ENCODE data around the gene GASK1A. TPM values are rescaled to one million over a fixed set of nuclear protein-coding genes. Genes with fewer than 3 reads are reported as not detected.

The GASK1A gene
- not detected in 2 replicates for total RNA-seq

- H3K4me1 Mint-ChIP-seq = peaks cover 10% of the 10 kb centered on the region
- no peak for ATAC-seq (ENCODE audit: low read depth)
- peaks cover 46% of the 10 kb centered on the region for H3K27me3 Mint-ChIP-seq
- intact Hi-C loops (cut with micrococcal nuclease) = no loop called here
- ChIA-PET POLR2A (no interaction called here), CTCF (interaction anchor here (1.0 kb wide), 1 partner anchor 12 kb away, joined by 4 read pairs; no protein-coding TSS in a partner anchor)
- H3K27ac Mint-ChIP-seq = no peak within 1 kb of the TSS
- no peak for TF ChIP-seq CTCF (IDR thresholded peaks at IDR 0.05)
- H3K36me3 Mint-ChIP-seq (ENCODE audit: low read depth) = no peaks in the 10 kb centered on the region
- no peak for DNase-seq
- H3K4me3 Mint-ChIP-seq = peak within 1 kb of the TSS; percentile 42
- H3K9me3 Mint-ChIP-seq = peaks cover 19% of the 10 kb centered on the region
Observed at GRCh38 chr3:42979044-42979972, at the start of gene GASK1A. Gene GASK1A (plus strand): TSS chr3:42979311. CDS start chr3:42979643, 332 bp downstream.

GRCh38 chr3:42934111-42934510, 45.0 kb upstream of the GASK1A start:
- TF ChIP-seq CTCF (IDR thresholded peaks at IDR 0.05) = no peak
- intact Hi-C loops (cut with micrococcal nuclease) = no loop called here
- Mint-ChIP-seq H3K27me3 (peaks cover 15% of the 10 kb centered on the region), H3K4me1 (no peaks in the 10 kb centered on the region), H3K36me3 (ENCODE audit: low read depth) (no peaks in the 10 kb centered on the region), H3K9me3 (peaks cover 2% of the 10 kb centered on the region), H3K4me3 (no peak overlapping the region), H3K27ac (no peak overlapping the region)
- ATAC-seq (ENCODE audit: low read depth) (no peak), DNase-seq (no peak)
- ChIA-PET CTCF (no interaction called here), POLR2A (no interaction called here)

- intact Hi-C loops (cut with micrococcal nuclease) = no loop called here
- Mint-ChIP-seq H3K4me3 (no peak overlapping the region), H3K36me3 (ENCODE audit: low read depth) (no peaks in the 10 kb centered on the region), H3K27me3 (peaks cover 15% of the 10 kb centered on the region), H3K27ac (no peak overlapping the region), H3K9me3 (peaks cover 2% of the 10 kb centered on the region), H3K4me1 (no peaks in the 10 kb centered on the region)
- no peak for TF ChIP-seq CTCF (IDR thresholded peaks at IDR 0.05)
- ATAC-seq (ENCODE audit: low read depth) (no peak), DNase-seq (no peak)
- ChIA-PET CTCF (no interaction called here), POLR2A (no interaction called here)
Observed at GRCh38 chr3:42934910-42935309, 44.2 kb upstream of the GASK1A start.

GRCh38 chr3:42935472-42935871, 43.6 kb upstream of the GASK1A start:
- Mint-ChIP-seq H3K9me3 (peaks cover 2% of the 10 kb centered on the region), H3K4me1 (no peaks in the 10 kb centered on the region), H3K27ac (no peak overlapping the region), H3K27me3 (peaks cover 16% of the 10 kb centered on the region), H3K36me3 (ENCODE audit: low read depth) (no peaks in the 10 kb centered on the region), H3K4me3 (no peak overlapping the region)
- ChIA-PET CTCF (no interaction called here), POLR2A (no interaction called here)
- intact Hi-C loops (cut with micrococcal nuclease) = no loop called here
- no peak for DNase-seq
- TF ChIP-seq CTCF (IDR thresholded peaks at IDR 0.05) = no peak
- ATAC-seq (ENCODE audit: low read depth) = no peak

GRCh38 chr3:42936157-42936981, 42.7 kb upstream of the GASK1A start:
- no peaks in the 10 kb centered on the region for H3K36me3 Mint-ChIP-seq (ENCODE audit: low read depth)
- ATAC-seq (ENCODE audit: low read depth) (no peak), DNase-seq (no peak)
- no peak overlapping the region for H3K27ac Mint-ChIP-seq
- H3K27me3 Mint-ChIP-seq = peaks cover 18% of the 10 kb centered on the region
- ChIA-PET CTCF (no interaction called here), POLR2A (no interaction called here)
- intact Hi-C loops (cut with micrococcal nuclease) = no loop called here
- peaks cover 2% of the 10 kb centered on the region for H3K9me3 Mint-ChIP-seq
- no peak overlapping the region for H3K4me3 Mint-ChIP-seq
- no peaks in the 10 kb centered on the region for H3K4me1 Mint-ChIP-seq
- no peak for TF ChIP-seq CTCF (IDR thresholded peaks at IDR 0.05)
